Measurements from ENCODE around the gene APOBEC3H. TPM values are rescaled to one million over a fixed set of nuclear protein-coding genes. Genes with fewer than 3 reads are reported as not detected.

Gene APOBEC3H
- total RNA-seq, 1 experiment from 2014 or later: not detected

GRCh38 chr22:39108487-39108886 lies 11.4 kb downstream of the APOBEC3H start:
- TF ChIP-seq CTCF (conservative IDR thresholded peaks at IDR 0.05; ENCODE audit: low read depth, low read length): no peak
- no peak for TF ChIP-seq EZH2 (IDR thresholded peaks at IDR 0.05; ENCODE audit: borderline replicate concordance, low read depth, low read length, poor library complexity, severe bottlenecking)
- intact Hi-C loops (cut with micrococcal nuclease; ENCODE audit: unreplicated experiment): no loop called here
- ChIA-PET POLR2A (ENCODE audit: low non-redundant PET) (no interaction called here), CTCF (interaction anchor here (1.1 kb wide), 1 partner anchor 13 kb away, joined by 3 read pairs; no protein-coding TSS in a partner anchor)
- Histone ChIP-seq H3K9me3 (ENCODE audit: low read depth, low read length, poor library complexity, severe bottlenecking) (no peaks in the 10 kb centered on the region), H3K27me3 (replicated peaks; ENCODE audit: insufficient read depth, low read depth, low read length, poor library complexity) (no peaks in the 10 kb centered on the region), H3K27ac (ENCODE audit: low read depth, low read length, poor library complexity, severe bottlenecking) (no peak overlapping the region), H3K4me3 (ENCODE audit: low read depth, low read length, poor library complexity, severe bottlenecking) (no peak overlapping the region), H3K36me3 (ENCODE audit: insufficient read depth, low read length, poor library complexity, severe bottlenecking) (no peaks in the 10 kb centered on the region), H3K4me1 (ENCODE audit: insufficient read depth, low read length, poor library complexity, severe bottlenecking) (no peaks in the 10 kb centered on the region)
- no TSS peak for BruUV-seq (replicated peaks)
- no peak for DNase-seq (ENCODE audit: low spot score)

- Histone ChIP-seq H3K9me3 (ENCODE audit: low read depth, low read length, poor library complexity, severe bottlenecking) (no peaks in the 10 kb centered on the region), H3K27ac (ENCODE audit: low read depth, low read length, poor library complexity, severe bottlenecking) (no peak overlapping the region), H3K27me3 (replicated peaks; ENCODE audit: insufficient read depth, low read depth, low read length, poor library complexity) (no peaks in the 10 kb centered on the region), H3K4me1 (ENCODE audit: insufficient read depth, low read length, poor library complexity, severe bottlenecking) (no peaks in the 10 kb centered on the region), H3K4me3 (ENCODE audit: low read depth, low read length, poor library complexity, severe bottlenecking) (no peak overlapping the region), H3K36me3 (ENCODE audit: insufficient read depth, low read length, poor library complexity, severe bottlenecking) (no peaks in the 10 kb centered on the region)
- intact Hi-C loops (cut with micrococcal nuclease; ENCODE audit: unreplicated experiment): no loop called here
- BruUV-seq (replicated peaks): no TSS peak
- no peak for TF ChIP-seq EZH2 (IDR thresholded peaks at IDR 0.05; ENCODE audit: borderline replicate concordance, low read depth, low read length, poor library complexity, severe bottlenecking)
- no peak for TF ChIP-seq CTCF (conservative IDR thresholded peaks at IDR 0.05; ENCODE audit: low read depth, low read length)
- CTCF ChIA-PET: interaction anchor here (1.1 kb wide), 1 partner anchor 12 kb away, joined by 3 read pairs; no protein-coding TSS in a partner anchor
- POLR2A ChIA-PET (ENCODE audit: low non-redundant PET): no interaction called here
- DNase-seq (ENCODE audit: low spot score): no peak
Observed at GRCh38 chr22:39109361-39109760, 12.3 kb downstream of the APOBEC3H start.

- no peaks in the 10 kb centered on the region for H3K9me3 ChIP-seq (ENCODE audit: low read depth, low read length, poor library complexity, severe bottlenecking)
- TF ChIP-seq EZH2 (IDR thresholded peaks at IDR 0.05; ENCODE audit: borderline replicate concordance, low read depth, low read length, poor library complexity, severe bottlenecking) (no peak), CTCF (conservative IDR thresholded peaks at IDR 0.05; ENCODE audit: low read depth, low read length) (no peak)
- no peak overlapping the region for H3K4me3 ChIP-seq (ENCODE audit: low read depth, low read length, poor library complexity, severe bottlenecking)
- H3K27ac ChIP-seq (ENCODE audit: low read depth, low read length, poor library complexity, severe bottlenecking): no peak overlapping the region
- no peaks in the 10 kb centered on the region for H3K27me3 ChIP-seq (replicated peaks; ENCODE audit: insufficient read depth, low read depth, low read length, poor library complexity)
- no peaks in the 10 kb centered on the region for H3K4me1 ChIP-seq (ENCODE audit: insufficient read depth, low read length, poor library complexity, severe bottlenecking)
- DNase-seq (ENCODE audit: low spot score): no peak
- ChIA-PET POLR2A (ENCODE audit: low non-redundant PET) (no interaction called here), CTCF (no interaction called here)
- H3K36me3 ChIP-seq (ENCODE audit: insufficient read depth, low read length, poor library complexity, severe bottlenecking): no peaks in the 10 kb centered on the region
- intact Hi-C loops (cut with micrococcal nuclease; ENCODE audit: unreplicated experiment): no loop called here
- no TSS peak for BruUV-seq (replicated peaks)
Observed at GRCh38 chr22:39110631-39111561, 13.9 kb downstream of the APOBEC3H start.
